SK-N-SH treated with all-trans-retinoic acid at 6 μM for 48 hours (cell line): ENCODE results near the gene NIPAL4.
A peak's percentile ranks its signal among the peaks of the same experiment; 100 is the strongest.

Experiments
- ATAC-seq: fragments of 200-7000 bp; cut with Tn5 transposase; 3 replicates; pipeline ENCODE4 v1.9.1; 2020; ENCODE audit warnings: mild to moderate bottlenecking, moderate library complexity
- ARNTL ChIP-seq: fragments of 450-650 bp; formaldehyde crosslinking; IDR thresholded peaks from 2 replicates; pipeline ENCODE4 v1.5.0; 2020; ENCODE audit warnings: low read depth, mild to moderate bottlenecking, moderate library complexity, borderline replicate concordance
- BACH2 ChIP-seq: fragments of 250-450 bp; sonication (Bioruptor Pico); IDR thresholded peaks from 2 replicates; pipeline ENCODE4 v1.9.0; 2021; ENCODE audit warnings: mild to moderate bottlenecking, borderline replicate concordance
- CREB5 ChIP-seq: fragments of 250-450 bp; sonication (Bioruptor Pico); IDR thresholded peaks from 2 replicates; pipeline ENCODE4 v1.5.1; 2020; ENCODE audit warnings: low read depth, mild to moderate bottlenecking, moderate library complexity
- CSDC2 ChIP-seq: fragments of 250-450 bp; sonication (Bioruptor Pico); IDR thresholded peaks from 2 replicates; pipeline ENCODE4 v1.5.0; 2020; ENCODE audit warnings: mild to moderate bottlenecking, moderate library complexity
- CSRNP3 ChIP-seq: fragments of 250-450 bp; sonication (Bioruptor Pico); IDR thresholded peaks from 2 replicates; pipeline ENCODE4 v1.5.1; 2021; ENCODE audit warnings: mild to moderate bottlenecking, moderate library complexity
- ESRRG ChIP-seq: fragments of 250-450 bp; sonication (Bioruptor Pico); IDR thresholded peaks from 2 replicates; pipeline ENCODE4 v1.6.1; 2021; ENCODE audit warnings: mild to moderate bottlenecking
- GLIS3 ChIP-seq: fragments of 250-450 bp; sonication (Bioruptor Pico); IDR thresholded peaks from 2 replicates; pipeline ENCODE4 v1.5.0; 2020; ENCODE audit warnings: mild to moderate bottlenecking, moderate library complexity
- ISL1 ChIP-seq: fragments of 250-450 bp; sonication (Bioruptor Pico); IDR thresholded peaks from 2 replicates; pipeline ENCODE4 v2.1.2; 2022; ENCODE audit warnings: mild to moderate bottlenecking, moderate library complexity
- OSR1 ChIP-seq: fragments of 250-450 bp; sonication (Bioruptor Pico); IDR thresholded peaks from 2 replicates; pipeline ENCODE4 v1.8.0; 2022; ENCODE audit warnings: moderate library complexity, mild to moderate bottlenecking, inconsistent platforms
- PATZ1 ChIP-seq: fragments of 250-450 bp; sonication (Bioruptor Pico); IDR thresholded peaks from 2 replicates; pipeline ENCODE4 v1.8.0; 2020; ENCODE audit warnings: mild to moderate bottlenecking, moderate library complexity, borderline replicate concordance
- POU6F1 ChIP-seq: fragments of 250-450 bp; sonication (Bioruptor Pico); IDR thresholded peaks from 2 replicates; pipeline ENCODE4 v1.8.0; 2021; ENCODE audit warnings: low read depth, mild to moderate bottlenecking, moderate library complexity, borderline replicate concordance
- RARB ChIP-seq: fragments of 250-450 bp; sonication (Bioruptor Pico); IDR thresholded peaks from 2 replicates; pipeline ENCODE4 v1.8.0; 2021; ENCODE audit warnings: mild to moderate bottlenecking, moderate library complexity
- SNAI2 ChIP-seq: fragments of 250-450 bp; sonication (Bioruptor Pico); IDR thresholded peaks from 2 replicates; pipeline ENCODE4 v1.5.0; 2020; ENCODE audit warnings: mild to moderate bottlenecking, moderate library complexity
- TCF4 ChIP-seq: fragments of 250-450 bp; sonication (Bioruptor Pico); IDR thresholded peaks from 2 replicates; pipeline ENCODE4 v1.8.0; 2021; ENCODE audit warnings: mild to moderate bottlenecking, moderate library complexity, borderline replicate concordance
- TOX ChIP-seq: fragments of 250-450 bp; sonication (Bioruptor Pico); IDR thresholded peaks from 2 replicates; pipeline ENCODE4 v1.8.0; 2021; ENCODE audit warnings: mild to moderate bottlenecking, moderate library complexity, borderline replicate concordance
- TSHZ2 ChIP-seq: fragments of 250-450 bp; sonication (Bioruptor Pico); IDR thresholded peaks from 2 replicates; pipeline ENCODE4 v1.5.0; 2020; ENCODE audit warnings: mild to moderate bottlenecking, moderate library complexity
- ZFP3 ChIP-seq: fragments of 250-450 bp; sonication (Bioruptor Pico); IDR thresholded peaks from 2 replicates; pipeline ENCODE4 v1.5.0; 2020; ENCODE audit warnings: mild to moderate bottlenecking, moderate library complexity
- ZFP30 ChIP-seq: fragments of 450-650 bp; formaldehyde crosslinking; IDR thresholded peaks from 2 replicates; pipeline ENCODE4 v1.5.0; 2022; ENCODE audit warnings: mild to moderate bottlenecking, moderate library complexity
- ZNF70 ChIP-seq: fragments of 450-650 bp; formaldehyde crosslinking; IDR thresholded peaks from 2 replicates; pipeline ENCODE4 v1.5.0; 2020; ENCODE audit warnings: mild to moderate bottlenecking, moderate library complexity
- ZNF8 ChIP-seq: fragments of 450-650 bp; formaldehyde crosslinking; IDR thresholded peaks from 2 replicates; pipeline ENCODE4 v1.5.0; 2020; ENCODE audit warnings: mild to moderate bottlenecking, moderate library complexity

NIPAL4 gene

GRCh38 chr5:157463621-157464518 is 3.9 kb downstream of the NIPAL4 start:
- no peak for TF ChIP-seq CSDC2 (CRISPR knock-in tag)
- no peak for TF ChIP-seq ZFP30 (CRISPR knock-in tag)
- TF ChIP-seq RARB (CRISPR knock-in tag) = no peak
- TF ChIP-seq ISL1 (CRISPR knock-in tag) = no peak
- TF ChIP-seq CREB5 (CRISPR knock-in tag) = no peak
- no peak for TF ChIP-seq SNAI2 (CRISPR knock-in tag)
- no peak for TF ChIP-seq BACH2
- TF ChIP-seq, all 23 proteins: peak for 0
- peak; percentile 13; the same call in 2 of the 3 replicates for ATAC-seq

GRCh38 chr5:157464519-157465171 is 4.6 kb downstream of the NIPAL4 start:
- no peak for TF ChIP-seq ARNTL (CRISPR knock-in tag)
- peak; percentile 6; the same call in 1 of the 2 replicates for TF ChIP-seq TOX
- peak; percentile 31; the same call in 1 of the 2 replicates for TF ChIP-seq ISL1 (CRISPR knock-in tag)
- TF ChIP-seq, all 23 proteins: peak for 2
- peak; percentile 70 for ATAC-seq

- TF ChIP-seq GLIS3 = no peak
- TF ChIP-seq TOX = no peak
- no peak for TF ChIP-seq PATZ1 (CRISPR knock-in tag)
- no peak for TF ChIP-seq ESRRG
- no peak for TF ChIP-seq BACH2
- no peak for TF ChIP-seq OSR1 (CRISPR knock-in tag)
- TF ChIP-seq ZNF8 (CRISPR knock-in tag) = no peak
- no peak for TF ChIP-seq TSHZ2 (CRISPR knock-in tag)
- no peak for TF ChIP-seq ZNF70 (CRISPR knock-in tag)
- TF ChIP-seq ZFP3 (CRISPR knock-in tag) = no peak
- TF ChIP-seq, all 23 proteins: peak for 0
- ATAC-seq = no peak
These were observed 8.4 kb downstream of the NIPAL4 start for GRCh38 chr5:157468293-157468965.

- ATAC-seq = no peak
- TF ChIP-seq PATZ1 (CRISPR knock-in tag) (no peak), RARB (CRISPR knock-in tag) (no peak), ESRRG (no peak), CREB5 (CRISPR knock-in tag) (no peak), BACH2 (no peak), ZNF8 (CRISPR knock-in tag) (no peak), TCF4 (CRISPR knock-in tag) (no peak), ZFP30 (CRISPR knock-in tag) (no peak), ARNTL (CRISPR knock-in tag) (no peak), SNAI2 (CRISPR knock-in tag) (no peak), POU6F1 (CRISPR knock-in tag) (no peak), TOX (no peak), CSRNP3 (CRISPR knock-in tag) (no peak)
These were observed 9.1 kb downstream of the NIPAL4 start for GRCh38 chr5:157469073-157469472.
